ENCODE data around the gene CHST9. TPM values are rescaled to one million over a fixed set of nuclear protein-coding genes. Genes with fewer than 3 reads are reported as not detected.

CHST9 gene
- polyA plus RNA-seq, 1 donor from 2014 or later, result 0.32 TPM

GRCh38 chr18:27206411-27206810, 21.3 kb upstream of the CHST9 start:
- no peaks in the 10 kb centered on the region for H3K9me2 ChIP-seq (ENCODE audit: insufficient read depth, low read length)
- H2AFZ ChIP-seq (ENCODE audit: low read depth, low read length), result no peak overlapping the region
- TF ChIP-seq EP300 (conservative IDR thresholded peaks at IDR 0.05; ENCODE audit: poor library complexity, severe bottlenecking) (no peak), SMC3 (conservative IDR thresholded peaks at IDR 0.05; ENCODE audit: poor library complexity) (no peak), EZH2 (IDR thresholded peaks at IDR 0.05; ENCODE audit: borderline replicate concordance, insufficient read depth, low read length, poor library complexity, severe bottlenecking) (no peak), RAD21 (conservative IDR thresholded peaks at IDR 0.05) (no peak), MXI1 (conservative IDR thresholded peaks at IDR 0.05; ENCODE audit: poor library complexity, severe bottlenecking) (no peak), TAF1 (IDR thresholded peaks at IDR 0.05; ENCODE audit: low read depth) (no peak)
- TF ChIP-seq, protein P1, sequence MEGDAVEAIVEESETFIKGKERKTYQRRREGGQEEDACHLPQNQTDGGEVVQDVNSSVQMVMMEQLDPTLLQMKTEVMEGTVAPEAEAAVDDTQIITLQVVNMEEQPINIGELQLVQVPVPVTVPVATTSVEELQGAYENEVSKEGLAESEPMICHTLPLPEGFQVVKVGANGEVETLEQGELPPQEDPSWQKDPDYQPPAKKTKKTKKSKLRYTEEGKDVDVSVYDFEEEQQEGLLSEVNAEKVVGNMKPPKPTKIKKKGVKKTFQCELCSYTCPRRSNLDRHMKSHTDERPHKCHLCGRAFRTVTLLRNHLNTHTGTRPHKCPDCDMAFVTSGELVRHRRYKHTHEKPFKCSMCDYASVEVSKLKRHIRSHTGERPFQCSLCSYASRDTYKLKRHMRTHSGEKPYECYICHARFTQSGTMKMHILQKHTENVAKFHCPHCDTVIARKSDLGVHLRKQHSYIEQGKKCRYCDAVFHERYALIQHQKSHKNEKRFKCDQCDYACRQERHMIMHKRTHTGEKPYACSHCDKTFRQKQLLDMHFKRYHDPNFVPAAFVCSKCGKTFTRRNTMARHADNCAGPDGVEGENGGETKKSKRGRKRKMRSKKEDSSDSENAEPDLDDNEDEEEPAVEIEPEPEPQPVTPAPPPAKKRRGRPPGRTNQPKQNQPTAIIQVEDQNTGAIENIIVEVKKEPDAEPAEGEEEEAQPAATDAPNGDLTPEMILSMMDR (IDR thresholded peaks at IDR 0.05; ENCODE audit: poor library complexity, severe bottlenecking), result no peak
- TF ChIP-seq, protein P2, sequence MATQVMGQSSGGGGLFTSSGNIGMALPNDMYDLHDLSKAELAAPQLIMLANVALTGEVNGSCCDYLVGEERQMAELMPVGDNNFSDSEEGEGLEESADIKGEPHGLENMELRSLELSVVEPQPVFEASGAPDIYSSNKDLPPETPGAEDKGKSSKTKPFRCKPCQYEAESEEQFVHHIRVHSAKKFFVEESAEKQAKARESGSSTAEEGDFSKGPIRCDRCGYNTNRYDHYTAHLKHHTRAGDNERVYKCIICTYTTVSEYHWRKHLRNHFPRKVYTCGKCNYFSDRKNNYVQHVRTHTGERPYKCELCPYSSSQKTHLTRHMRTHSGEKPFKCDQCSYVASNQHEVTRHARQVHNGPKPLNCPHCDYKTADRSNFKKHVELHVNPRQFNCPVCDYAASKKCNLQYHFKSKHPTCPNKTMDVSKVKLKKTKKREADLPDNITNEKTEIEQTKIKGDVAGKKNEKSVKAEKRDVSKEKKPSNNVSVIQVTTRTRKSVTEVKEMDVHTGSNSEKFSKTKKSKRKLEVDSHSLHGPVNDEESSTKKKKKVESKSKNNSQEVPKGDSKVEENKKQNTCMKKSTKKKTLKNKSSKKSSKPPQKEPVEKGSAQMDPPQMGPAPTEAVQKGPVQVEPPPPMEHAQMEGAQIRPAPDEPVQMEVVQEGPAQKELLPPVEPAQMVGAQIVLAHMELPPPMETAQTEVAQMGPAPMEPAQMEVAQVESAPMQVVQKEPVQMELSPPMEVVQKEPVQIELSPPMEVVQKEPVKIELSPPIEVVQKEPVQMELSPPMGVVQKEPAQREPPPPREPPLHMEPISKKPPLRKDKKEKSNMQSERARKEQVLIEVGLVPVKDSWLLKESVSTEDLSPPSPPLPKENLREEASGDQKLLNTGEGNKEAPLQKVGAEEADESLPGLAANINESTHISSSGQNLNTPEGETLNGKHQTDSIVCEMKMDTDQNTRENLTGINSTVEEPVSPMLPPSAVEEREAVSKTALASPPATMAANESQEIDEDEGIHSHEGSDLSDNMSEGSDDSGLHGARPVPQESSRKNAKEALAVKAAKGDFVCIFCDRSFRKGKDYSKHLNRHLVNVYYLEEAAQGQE (IDR thresholded peaks at IDR 0.05; ENCODE audit: borderline replicate concordance), result no peak
- H4K20me1 ChIP-seq (ENCODE audit: insufficient read depth), result no peaks in the 10 kb centered on the region
- no peak overlapping the region for H3K27ac ChIP-seq (ENCODE audit: low read length)
- H3K36me3 ChIP-seq (ENCODE audit: insufficient read depth, low read length), result no peaks in the 10 kb centered on the region
- no peaks in the 10 kb centered on the region for H3F3A ChIP-seq (ENCODE audit: insufficient read depth, low read length, poor library complexity, severe bottlenecking)
- no peaks in the 10 kb centered on the region for H3K79me2 ChIP-seq (replicated peaks; ENCODE audit: insufficient read depth, low read length)
- H3K9me3 ChIP-seq (ENCODE audit: low read length), result no peaks in the 10 kb centered on the region
- no peak overlapping the region for H3K4me2 ChIP-seq (ENCODE audit: low read length)
- no peak overlapping the region for H3K9ac ChIP-seq (ENCODE audit: low read length)
- no peak overlapping the region for H3K4me3 ChIP-seq (ENCODE audit: low read length)
- H3K27me3 ChIP-seq (ENCODE audit: insufficient read depth, low read depth, low read length), result no peaks in the 10 kb centered on the region

DNA sequence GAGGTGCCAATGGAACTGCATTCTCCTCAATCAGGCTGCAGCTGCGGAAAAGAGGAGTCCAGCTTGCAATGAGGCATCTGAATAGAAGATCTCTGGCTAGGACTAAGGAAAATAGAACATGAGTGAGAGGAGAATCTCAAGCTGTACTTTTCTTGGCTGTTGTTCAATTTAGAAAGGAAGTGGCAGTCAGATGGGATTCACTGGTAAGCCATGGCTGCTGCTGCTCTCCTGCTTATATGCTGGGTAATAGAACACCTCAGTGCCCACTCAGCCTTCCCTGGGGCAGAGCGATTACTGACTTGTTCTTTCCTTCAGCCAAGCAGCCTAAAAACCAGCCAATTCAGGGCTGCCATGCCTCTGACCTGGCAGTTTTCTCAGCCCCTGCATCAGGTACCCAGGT, 17.6 kb upstream of the CHST9 start:
- no peak overlapping the region for H2AFZ ChIP-seq (ENCODE audit: low read depth, low read length)
- H3K79me2 ChIP-seq (replicated peaks; ENCODE audit: insufficient read depth, low read length), result no peaks in the 10 kb centered on the region
- H3K9me2 ChIP-seq (ENCODE audit: insufficient read depth, low read length), result no peaks in the 10 kb centered on the region
- H4K20me1 ChIP-seq (ENCODE audit: insufficient read depth), result no peaks in the 10 kb centered on the region
- H3K4me2 ChIP-seq (ENCODE audit: low read length), result no peak overlapping the region
- H3K36me3 ChIP-seq (ENCODE audit: insufficient read depth, low read length), result no peaks in the 10 kb centered on the region
- H3K4me3 ChIP-seq (ENCODE audit: low read length), result no peak overlapping the region
- TF ChIP-seq EZH2 (IDR thresholded peaks at IDR 0.05; ENCODE audit: borderline replicate concordance, insufficient read depth, low read length, poor library complexity, severe bottlenecking) (no peak), SMC3 (conservative IDR thresholded peaks at IDR 0.05; ENCODE audit: poor library complexity) (no peak), RAD21 (conservative IDR thresholded peaks at IDR 0.05) (no peak), EP300 (conservative IDR thresholded peaks at IDR 0.05; ENCODE audit: poor library complexity, severe bottlenecking) (no peak), TAF1 (IDR thresholded peaks at IDR 0.05; ENCODE audit: low read depth) (no peak), MXI1 (conservative IDR thresholded peaks at IDR 0.05; ENCODE audit: poor library complexity, severe bottlenecking) (no peak)
- TF ChIP-seq, protein P1 (IDR thresholded peaks at IDR 0.05; ENCODE audit: poor library complexity, severe bottlenecking), result no peak
- TF ChIP-seq, protein P2 (IDR thresholded peaks at IDR 0.05; ENCODE audit: borderline replicate concordance), result no peak
- no peaks in the 10 kb centered on the region for H3K9me3 ChIP-seq (ENCODE audit: low read length)
- H3F3A ChIP-seq (ENCODE audit: insufficient read depth, low read length, poor library complexity, severe bottlenecking), result no peaks in the 10 kb centered on the region
- H3K27ac ChIP-seq (ENCODE audit: low read length), result no peak overlapping the region
- no peak overlapping the region for H3K9ac ChIP-seq (ENCODE audit: low read length)
- H3K27me3 ChIP-seq (ENCODE audit: insufficient read depth, low read depth, low read length), result no peaks in the 10 kb centered on the region

All from neural cell (in vitro differentiated cells).